B cell (primary cell): ENCODE results near the gene PAK4.

Experiments
- CTCF ChIP-seq: fragments of 200-600 bp; IDR thresholded peaks from one replicate; pipeline ENCODE4 v1.8.0; 2022; ENCODE audit warnings: antibody characterized with exemption, mild to moderate bottlenecking
- EZH2 ChIP-seq: IDR thresholded peaks from 2 replicates; pipeline ENCODE4 v1.6.1; 2012; ENCODE audit warnings: borderline replicate concordance, low read depth, mild to moderate bottlenecking, moderate library complexity, low read length; ENCODE audit not compliant: insufficient read depth, poor library complexity, severe bottlenecking

GRCh38 chr19:39127812-39128515 lies 2.4 kb downstream of the PAK4 start:
- TF ChIP-seq CTCF (no peak), EZH2 (no peak)
